GM21528 (cell line): ENCODE results near the gene P2RX2.

Experiments
- ATAC-seq: cut with Tn5 transposase; IDR thresholded peaks from one replicate; pipeline ENCODE4 v1.9.1; 2021; ENCODE audit warnings: mild to moderate bottlenecking, moderate library complexity; ENCODE audit not compliant: unreplicated experiment, low FRiP score

The P2RX2 gene

GRCh38 chr12:132617135-132617701, 1.4 kb upstream of the P2RX2 start:
- ATAC-seq = no peak

GRCh38 chr12:132617822-132618682, 524 bp upstream of the P2RX2 start:
- no peak for ATAC-seq

GRCh38 chr12:132619071-132619385, 452 bp downstream of the P2RX2 start:
- no peak for ATAC-seq

GRCh38 chr12:132619386-132620112, 973 bp downstream of the P2RX2 start:
- no peak for ATAC-seq

GRCh38 chr12:132620113-132620898, 1.7 kb downstream of the P2RX2 start:
- ATAC-seq = no peak

- no peak for ATAC-seq
These were observed 2.5 kb downstream of the P2RX2 start for GRCh38 chr12:132620899-132621656.

- ATAC-seq = no peak
These were observed 3.3 kb downstream of the P2RX2 start for GRCh38 chr12:132621657-132622435.

GRCh38 chr12:132622437-132623071, 4.0 kb downstream of the P2RX2 start:
- ATAC-seq = no peak

GRCh38 chr12:132623072-132623869, 4.7 kb downstream of the P2RX2 start:
- ATAC-seq = no peak

GRCh38 chr12:132624186-132624855, 5.7 kb downstream of the P2RX2 start:
- ATAC-seq = no peak

- ATAC-seq = no peak
These were observed 6.5 kb downstream of the P2RX2 start for GRCh38 chr12:132624910-132625630.

GRCh38 chr12:132625731-132626430, 7.3 kb downstream of the P2RX2 start:
- no peak for ATAC-seq

GRCh38 chr12:132629330-132629729, 10.8 kb downstream of the P2RX2 start:
- no peak for ATAC-seq

- no peak for ATAC-seq
These were observed 12.1 kb downstream of the P2RX2 start for GRCh38 chr12:132630672-132631071.

- no peak for ATAC-seq
These were observed 13.1 kb downstream of the P2RX2 start for GRCh38 chr12:132631666-132632065.

GRCh38 chr12:132632521-132633228, 14.1 kb downstream of the P2RX2 start:
- ATAC-seq = no peak
